CD14-positive monocyte (primary cell): ENCODE results near the gene FEZF1. TPM values are rescaled to one million over a fixed set of nuclear protein-coding genes. Genes with fewer than 3 reads are reported as not detected.

ENCODE experiments used
- DNase-seq, 3 donors: peaks; one replicate each; pipeline ENCODE4 v3.0.0-alpha.2; 2011 to 2022
- H2AFZ ChIP-seq: 2 replicates; pipeline ENCODE4 v1.6.0; 2012; ENCODE audit warnings: mild to moderate bottlenecking, low read depth, low read length, inconsistent platforms; ENCODE audit not compliant: insufficient read depth, poor library complexity, severe bottlenecking
- H3K27ac ChIP-seq, 2 donors: 1 replicate in 1 of 2; 2 replicates in 1 of 2; pipeline ENCODE4 v1.5.1; 2012 to 2013; ENCODE audit warnings: low read length in 2 of 2, control low read depth in 1 of 2, inconsistent platforms in 1 of 2, low read depth in 1 of 2, mild to moderate bottlenecking in 1 of 2
- H3K27me3 ChIP-seq, 2 donors: one replicate each; pipeline versions ENCODE4 v1.6.0 to v1.6.1; 2011 to 2013; ENCODE audit warnings: low read length in 2 of 2; ENCODE audit not compliant: control insufficient read depth in 2 of 2, insufficient read depth in 2 of 2
- H3K36me3 ChIP-seq, 2 donors: replicated peaks in 1 of 2; 1 replicate in 1 of 2; 2 replicates in 1 of 2; pipeline versions ENCODE4 v1.5.1 to v1.6.1; 2012 to 2013; ENCODE audit warnings: low read length in 2 of 2, control low read depth in 1 of 2, inconsistent platforms in 1 of 2, mild to moderate bottlenecking in 1 of 2; ENCODE audit not compliant: insufficient read depth in 2 of 2, control insufficient read depth in 1 of 2
- H3K4me1 ChIP-seq, 2 donors: 1 replicate in 1 of 2; 2 replicates in 1 of 2; pipeline versions ENCODE4 v1.5.1 to v1.6.1; 2012 to 2013; ENCODE audit warnings: low read length in 2 of 2, control low read depth in 1 of 2, inconsistent platforms in 1 of 2, mild to moderate bottlenecking in 1 of 2, moderate library complexity in 1 of 2; ENCODE audit not compliant: insufficient read depth in 2 of 2, control insufficient read depth in 1 of 2
- H3K4me2 ChIP-seq: replicated peaks from 2 replicates; pipeline ENCODE3; 2012; ENCODE audit warnings: low read length, moderate library complexity, mild to moderate bottlenecking; ENCODE audit not compliant: poor library complexity, severe bottlenecking; ENCODE audit errors: extremely low read depth
- H3K4me3 ChIP-seq, 3 experiments: fragments of 200-600 bp in 1 of 3; sonication (generic) in 1 of 3; replicated peaks in 1 of 3; 1 replicate in 2 of 3; 2 replicates in 1 of 3; pipeline ENCODE4 v1.5.1; 2011 to 2013; ENCODE audit warnings: low read length in 3 of 3, mild to moderate bottlenecking in 3 of 3, control low read depth in 2 of 3, low read depth in 2 of 3, inconsistent platforms in 1 of 3, moderate library complexity in 1 of 3
- H3K79me2 ChIP-seq: 2 replicates; pipeline ENCODE4 v1.6.0; 2012; ENCODE audit warnings: mild to moderate bottlenecking, control low read depth, inconsistent platforms, low read length, moderate library complexity; ENCODE audit not compliant: insufficient read depth
- H3K9ac ChIP-seq: 2 replicates; pipeline ENCODE4 v1.6.0; 2017; ENCODE audit warnings: low read length, mild to moderate bottlenecking; ENCODE audit not compliant: insufficient read depth, poor library complexity, severe bottlenecking
- H3K9me3 ChIP-seq, 2 donors: replicated peaks in 1 of 2; 1 replicate in 1 of 2; 2 replicates in 1 of 2; pipeline versions ENCODE4 v1.5.1 to v1.6.1; 2012 to 2013; ENCODE audit warnings: low read length in 2 of 2, control low read depth in 1 of 2; ENCODE audit not compliant: control insufficient read depth in 1 of 2, insufficient read depth in 1 of 2
- H4K20me1 ChIP-seq: 2 replicates; pipeline ENCODE4 v1.6.0; 2012; ENCODE audit warnings: mild to moderate bottlenecking, low read length, control low read depth, moderate library complexity; ENCODE audit not compliant: insufficient read depth
- H3K27ac Mint-ChIP-seq, 7 donors: one replicate each; pipeline ENCODE4 v1.8.0; 2020; ENCODE audit warnings: mild to moderate bottlenecking in 7 of 7, mixed read lengths in 7 of 7, moderate library complexity in 6 of 7, inconsistent platforms in 2 of 7
- H3K27me3 Mint-ChIP-seq, 3 donors: one replicate each; pipeline ENCODE4 v1.8.0; 2021 to 2022; ENCODE audit warnings: low read depth in 3 of 3, mild to moderate bottlenecking in 3 of 3, mixed read lengths in 3 of 3, moderate library complexity in 3 of 3, inconsistent platforms in 1 of 3
- H3K36me3 Mint-ChIP-seq, 2 donors: one replicate each; pipeline ENCODE4 v1.8.0; 2020; ENCODE audit warnings: mixed read lengths in 2 of 2, inconsistent platforms in 1 of 2, mild to moderate bottlenecking in 1 of 2
- H3K4me1 Mint-ChIP-seq: one replicate; pipeline ENCODE4 v1.8.0; 2020; ENCODE audit warnings: mild to moderate bottlenecking, mixed read lengths
- H3K4me3 Mint-ChIP-seq, 2 donors: one replicate each; pipeline ENCODE4 v1.8.0; 2020; ENCODE audit warnings: mild to moderate bottlenecking in 2 of 2, mixed read lengths in 2 of 2, moderate library complexity in 1 of 2
- H3K9me3 Mint-ChIP-seq, 7 donors: one replicate each; pipeline ENCODE4 v1.8.0; 2020 to 2022; ENCODE audit warnings: mixed read lengths in 7 of 7, mild to moderate bottlenecking in 6 of 7, moderate library complexity in 6 of 7, inconsistent platforms in 2 of 7
- CTCF ChIP-seq: fragments of 200-600 bp; IDR thresholded peaks from one replicate; pipeline ENCODE4 v1.8.0; 2022; ENCODE audit warnings: antibody characterized with exemption, mild to moderate bottlenecking
- WGBS: methylation state at CpG from one replicate; pipeline ENCODE4 v1.1.5; 2013; ENCODE audit warnings: missing lambda C conversion rate; ENCODE audit not compliant: insufficient coverage; 5-methylcytosine and 5-hydroxymethylcytosine counted together
- intact Hi-C, 2 donors: fragments of 100-400 bp; cut with micrococcal nuclease; formaldehyde crosslinking; loops; one replicate each; pipeline versions ENCODE4 v1.15.0 to v1.15.1; 2023
- polyA plus RNA-seq, 3 donors: library from polyadenylated mRNA; depleted of rRNA in 1 of 3; unstranded in 2 of 3; stranded (reverse) in 1 of 3; fragments of 300-500 nt in 2 of 3; fragments of >200 nt in 1 of 3; fragmentation: Illumina TruSeq in 2 of 3; gene quantifications; 1 replicate in 2 of 3; 2 replicates in 1 of 3; pipeline ENCODE4 v1.2.3, GENCODE V29; 2012 to 2021

Gene FEZF1
- polyA plus RNA-seq, 3 donors: not detected

GRCh38 chr7:122273117-122273516, 31.4 kb downstream of the FEZF1 start:
- Histone ChIP-seq H3K9ac (no peak overlapping the region), H3K79me2 (no peaks in the 10 kb centered on the region), H3K4me2 (no peak overlapping the region), H3K4me3 (no peak overlapping the region), H3K9me3 (no peaks in the 10 kb centered on the region), H4K20me1 (no peaks in the 10 kb centered on the region), H2AFZ (no peak overlapping the region), H3K36me3 (no peaks in the 10 kb centered on the region), H3K27me3 (no peaks in the 10 kb centered on the region), H3K27ac (no peak overlapping the region), H3K4me1 (no peaks in the 10 kb centered on the region)
- no peak for TF ChIP-seq CTCF
- H3K36me3 Mint-ChIP-seq: no peaks in the 10 kb centered on the region
- H3K4me1 Mint-ChIP-seq: no peaks in the 10 kb centered on the region
- intact Hi-C loops: no loop called here
- peaks cover 0 to 9% (median 0%) of the 10 kb centered on the region in 7 donors for H3K9me3 Mint-ChIP-seq
- no peak overlapping the region for H3K27ac Mint-ChIP-seq
- no CpG with 5 or more reads among the region's 2 CpGs for WGBS
- H3K27me3 Mint-ChIP-seq: no peaks in the 10 kb centered on the region
- no peak for DNase-seq
- no peak overlapping the region for H3K4me3 Mint-ChIP-seq

- Mint-ChIP-seq H3K4me1 (no peaks in the 10 kb centered on the region), H3K36me3 (no peaks in the 10 kb centered on the region), H3K4me3 (no peak overlapping the region), H3K9me3 (peaks cover 0 to 5% (median 0%) of the 10 kb centered on the region in 7 donors), H3K27ac (no peak overlapping the region), H3K27me3 (peaks cover 0 to 2% (median 2%) of the 10 kb centered on the region in 3 donors)
- no peak for TF ChIP-seq CTCF
- no peaks in the 10 kb centered on the region for H3K27me3 ChIP-seq
- H4K20me1 ChIP-seq: no peaks in the 10 kb centered on the region
- WGBS: no CpG with 5 or more reads among the region's 1 CpG
- no peaks in the 10 kb centered on the region for H3K36me3 ChIP-seq
- DNase-seq: no peak
- H3K4me2 ChIP-seq: no peak overlapping the region
- H3K4me1 ChIP-seq: no peaks in the 10 kb centered on the region
- intact Hi-C loops: no loop called here
- H3K79me2 ChIP-seq: no peaks in the 10 kb centered on the region
- no peaks in the 10 kb centered on the region for H3K9me3 ChIP-seq
- H3K27ac ChIP-seq: no peak overlapping the region
- H3K4me3 ChIP-seq: no peak overlapping the region
- H2AFZ ChIP-seq: no peak overlapping the region
- no peak overlapping the region for H3K9ac ChIP-seq
These were observed 35.3 kb downstream of the FEZF1 start for GRCh38 chr7:122269241-122269640.
